AG10803 (cell line): ENCODE measurements around the gene NNAT.
A peak's percentile ranks its signal among the peaks of the same experiment; 100 is the strongest.

Experiments used
- DNase-seq: peaks from one replicate; pipeline ENCODE4 v3.0.0; 2010; ENCODE audit warnings: low read depth
- H3K4me3 ChIP-seq: 2 replicates; pipeline ENCODE4 v1.5.1; 2011; ENCODE audit warnings: mild to moderate bottlenecking, low read length, control low read depth
- CTCF ChIP-seq: conservative IDR thresholded peaks from 2 replicates; pipeline ENCODE4 v1.5.1; 2011; ENCODE audit warnings: mild to moderate bottlenecking, low read length, control low read depth, inconsistent platforms

The NNAT gene

GRCh38 chr20:37525810-37526209, 4.8 kb downstream of the NNAT start:
- peak overlapping the region; percentile 96 for H3K4me3 ChIP-seq

GRCh38 chr20:37526238-37526838, 5.3 kb downstream of the NNAT start:
- peak; percentile 64 for DNase-seq
- peak overlapping the region; percentile 96 for H3K4me3 ChIP-seq
- no peak for TF ChIP-seq CTCF

More at GRCh38 chr20:37525810-37526209, 4.8 kb downstream of the NNAT start:
- no peak for DNase-seq
- no peak for TF ChIP-seq CTCF

- no peak for TF ChIP-seq CTCF
- peak; percentile 28 for DNase-seq
- H3K4me3 ChIP-seq: peak overlapping the region; percentile 96
Observed at GRCh38 chr20:37526839-37527637, 6.0 kb downstream of the NNAT start.

GRCh38 chr20:37527638-37528445, 6.8 kb downstream of the NNAT start, which contains the start of gene BLCAP:
Gene BLCAP, minus strand, starts transcription at chr20:37527876. Its CDS starts 8,702 bp downstream, at chr20:37519174.
- peak; percentile 85 for DNase-seq
- no peak for TF ChIP-seq CTCF
- H3K4me3 ChIP-seq: peak within 1 kb of the TSS; percentile 96

GRCh38 chr20:37528446-37529213, 7.6 kb downstream of the NNAT start:
- peak overlapping the region; percentile 96 for H3K4me3 ChIP-seq
- TF ChIP-seq CTCF: no peak
- no peak for DNase-seq

- no peak for DNase-seq
Observed at GRCh38 chr20:37529214-37529967, 8.3 kb downstream of the NNAT start.

More at GRCh38 chr20:37529214-37529967, 8.3 kb downstream of the NNAT start:
- no peak for TF ChIP-seq CTCF
- H3K4me3 ChIP-seq: no peak overlapping the region
